Bronchial epithelial cell (primary cell): ENCODE results near the gene TIMM17A. TPM values are rescaled to one million over a fixed set of nuclear protein-coding genes. Genes with fewer than 3 reads are reported as not detected.
A peak's percentile ranks its signal among the peaks of the same experiment; 100 is the strongest.
"Not testable (repeated sequence)": the region's sequence is repeated elsewhere in the genome, so short reads cannot be mapped to it uniquely, and the experiment has no call there.

Source experiments
- DNase-seq: peaks from one replicate; pipeline ENCODE4 v3.0.0-alpha.2; 2010; ENCODE audit warnings: low read depth
- FAIRE-seq: peaks from 2 replicates; lab custom pipeline; 2011; peaks lifted over from hg19 to GRCh38; lab: Jason Lieb, UNC
- H3K27me3 ChIP-seq: 2 replicates; pipeline ENCODE4 v1.5.1; 2011; ENCODE audit warnings: low read length; ENCODE audit not compliant: control insufficient read depth, insufficient read depth
- H3K36me3 ChIP-seq: 2 replicates; pipeline ENCODE4 v1.5.1; 2011; ENCODE audit warnings: low read length; ENCODE audit not compliant: control insufficient read depth, insufficient read depth
- H3K4me3 ChIP-seq: 2 replicates; pipeline ENCODE4 v1.5.1; 2011; ENCODE audit warnings: mild to moderate bottlenecking, low read depth, low read length, control low read depth
- CTCF ChIP-seq: IDR thresholded peaks from 2 replicates; pipeline ENCODE4 v1.5.1; 2011; ENCODE audit warnings: mild to moderate bottlenecking, moderate library complexity, low read length, control low read depth, inconsistent platforms; ENCODE audit not compliant: insufficient read depth, severe bottlenecking
- total RNA-seq: library from RNA; depleted of rRNA; stranded (reverse); fragments of >200 nt; gene quantifications from 2 replicates; pipeline ENCODE4 v1.2.1, GENCODE V29; 2014

The TIMM17A gene
- total RNA-seq, 1 donor from 2014 or later: 53.4 TPM

DNA sequence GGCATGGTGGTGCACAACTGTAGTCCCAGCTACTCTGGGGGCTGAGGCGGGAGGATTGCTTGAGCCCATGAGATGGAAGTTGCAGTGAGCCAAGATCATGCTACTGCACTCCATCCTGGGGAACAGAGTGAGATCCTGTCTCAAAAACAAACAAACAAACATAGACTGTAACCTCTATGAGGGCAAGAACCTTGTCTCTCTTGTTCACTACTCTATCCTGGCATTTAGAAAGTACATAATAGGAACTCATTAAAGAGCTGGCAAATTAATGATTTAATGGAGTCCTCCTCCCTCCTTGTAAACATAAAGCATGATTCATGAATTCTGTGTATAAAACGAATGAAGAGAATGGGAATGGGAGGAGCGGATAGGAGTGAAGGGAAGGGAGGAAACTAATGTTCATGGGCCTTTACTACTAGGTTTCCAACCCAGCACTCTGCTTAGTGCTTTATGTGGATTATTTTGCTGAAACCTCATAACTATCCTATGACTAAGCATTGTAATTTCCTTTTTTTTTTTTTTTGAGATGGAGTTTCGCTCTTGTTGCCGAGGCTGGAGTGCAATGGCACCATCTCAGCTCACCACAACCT is 17.6 kb upstream of the TIMM17A start:
- no peak for TF ChIP-seq CTCF
- no peaks in the 10 kb centered on the region for H3K27me3 ChIP-seq
- no peaks in the 10 kb centered on the region for H3K36me3 ChIP-seq
- FAIRE-seq: no peak
- H3K4me3 ChIP-seq: no peak overlapping the region
- peak; percentile 61 for DNase-seq

GRCh38 chr1:201938440-201939035 is 16.8 kb upstream of the TIMM17A start:
- H3K36me3 ChIP-seq: no peaks in the 10 kb centered on the region
- no peak for DNase-seq
- no peak for TF ChIP-seq CTCF
- no peak for FAIRE-seq
- H3K27me3 ChIP-seq: no peaks in the 10 kb centered on the region
- no peak overlapping the region for H3K4me3 ChIP-seq

GRCh38 chr1:201939148-201939547 is 16.2 kb upstream of the TIMM17A start:
- FAIRE-seq (no peak), DNase-seq (no peak)
- Histone ChIP-seq H3K36me3 (no peaks in the 10 kb centered on the region), H3K4me3 (no peak overlapping the region), H3K27me3 (no peaks in the 10 kb centered on the region)
- TF ChIP-seq CTCF: no peak

DNA sequence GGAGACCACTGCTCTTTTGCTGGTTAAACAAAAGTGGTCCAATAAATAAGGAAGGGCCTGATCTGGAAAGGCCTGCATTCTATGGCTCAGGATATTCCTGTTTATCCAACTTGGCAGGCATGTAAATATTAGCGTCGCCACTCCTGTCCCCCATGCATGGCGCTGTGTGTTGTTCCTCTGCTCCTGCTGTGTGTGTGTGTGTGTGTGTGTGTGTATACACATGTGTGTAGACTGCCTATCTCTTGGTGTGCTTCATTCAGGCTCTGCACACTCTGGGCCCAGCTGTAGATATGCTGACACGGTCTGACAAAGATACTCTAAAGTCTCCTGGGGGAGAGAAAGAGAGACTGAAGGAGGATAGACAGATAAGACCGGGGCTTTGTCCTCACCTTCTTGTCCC is 15.7 kb upstream of the TIMM17A start:
- FAIRE-seq (peak; percentile 7), DNase-seq (no peak)
- H3K4me3 ChIP-seq: no peak overlapping the region
- no peaks in the 10 kb centered on the region for H3K27me3 ChIP-seq
- no peak for TF ChIP-seq CTCF
- H3K36me3 ChIP-seq: no peaks in the 10 kb centered on the region

GRCh38 chr1:201940316-201940715 is 15.0 kb upstream of the TIMM17A start:
- not testable (repeated sequence) for H3K4me3 ChIP-seq, H3K36me3 ChIP-seq, FAIRE-seq, DNase-seq, H3K27me3 ChIP-seq

GRCh38 chr1:201941420-201942128 is 13.7 kb upstream of the TIMM17A start:
- DNase-seq: no peak
- Histone ChIP-seq H3K27me3 (peaks cover 8% of the 10 kb centered on the region), H3K36me3 (no peaks in the 10 kb centered on the region), H3K4me3 (no peak overlapping the region)
- FAIRE-seq: no peak
- no peak for TF ChIP-seq CTCF
